Endothelial cell of hepatic sinusoid (primary cell): Measurements from ENCODE around the gene DENND1B.
"Not testable (repeated sequence)": the region's sequence is repeated elsewhere in the genome, so short reads cannot be mapped to it uniquely, and the experiment has no call there.

Source experiments
- in situ Hi-C: cut with HindIII; loops from 2 replicates; pipeline ENCODE4 v1.10.0; 2017; ENCODE audit warnings: low sequenced_read_pairs

Gene DENND1B

DNA sequence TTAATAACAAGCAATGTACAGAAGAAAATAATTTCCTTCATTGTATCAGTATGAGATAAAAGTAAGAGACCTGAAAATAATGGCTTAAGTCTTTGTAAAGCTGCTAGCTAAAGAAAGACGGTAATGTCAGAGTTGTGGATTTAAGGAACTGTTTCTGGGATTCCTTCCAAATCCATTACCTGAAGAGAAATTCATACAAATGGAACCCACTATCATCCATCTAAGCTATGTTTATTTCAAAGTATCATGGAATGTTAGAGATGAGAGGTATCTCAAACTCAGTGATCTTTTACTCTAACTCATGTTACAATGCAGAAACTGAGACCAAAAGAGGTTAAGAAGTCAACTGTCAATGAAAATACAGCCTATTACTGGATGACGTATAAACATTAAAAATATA is 197.7 kb downstream of the DENND1B start:
- in situ Hi-C loops, result no loop called here

DNA sequence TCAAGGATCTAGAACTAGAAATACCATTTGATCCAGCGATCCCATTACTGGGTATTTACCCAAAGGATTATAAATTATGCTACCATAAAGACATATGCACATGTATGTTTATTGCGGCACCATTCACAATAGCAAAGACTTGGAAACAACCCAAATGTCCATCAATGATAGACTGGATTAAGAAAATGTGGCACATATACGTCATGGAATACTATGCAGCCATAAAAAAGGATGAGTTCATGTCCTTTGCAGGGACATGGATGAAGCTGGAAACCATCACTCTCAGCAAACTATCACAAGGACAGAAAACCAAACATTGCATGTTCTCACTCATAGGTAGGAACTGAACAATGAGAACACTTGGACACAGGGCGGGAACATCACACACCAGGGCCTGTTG is 199.7 kb downstream of the DENND1B start:
- in situ Hi-C loops, result not testable (repeated sequence)

- in situ Hi-C loops, result no loop called here
Observed at GRCh38 chr1:197572169-197572568, 203.1 kb downstream of the DENND1B start.

GRCh38 chr1:197567442-197567841 is 207.8 kb downstream of the DENND1B start:
- in situ Hi-C loops, result no loop called here

DNA sequence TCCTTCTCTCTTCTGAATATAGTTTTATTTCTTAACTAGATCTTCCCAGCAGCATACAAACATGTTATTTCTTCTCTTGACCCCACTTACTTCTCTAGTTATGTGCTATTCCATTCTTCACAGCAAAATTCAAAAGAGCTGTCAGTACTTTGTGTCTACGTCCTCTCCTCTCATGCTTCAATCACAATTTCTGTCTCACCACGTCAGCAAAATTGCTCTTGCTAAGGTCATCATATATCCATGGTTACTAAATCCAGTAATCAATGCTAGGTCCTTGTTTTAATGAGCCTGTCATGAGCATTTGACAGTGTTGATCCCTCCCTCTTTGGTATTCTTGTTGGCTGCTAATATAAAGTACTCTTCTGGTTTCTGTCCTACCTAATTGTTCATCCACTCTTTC is 214.2 kb downstream of the DENND1B start:
- in situ Hi-C loops, result no loop called here

- in situ Hi-C loops, result no loop called here
Observed at GRCh38 chr1:197559655-197560054, 215.6 kb downstream of the DENND1B start.

DNA sequence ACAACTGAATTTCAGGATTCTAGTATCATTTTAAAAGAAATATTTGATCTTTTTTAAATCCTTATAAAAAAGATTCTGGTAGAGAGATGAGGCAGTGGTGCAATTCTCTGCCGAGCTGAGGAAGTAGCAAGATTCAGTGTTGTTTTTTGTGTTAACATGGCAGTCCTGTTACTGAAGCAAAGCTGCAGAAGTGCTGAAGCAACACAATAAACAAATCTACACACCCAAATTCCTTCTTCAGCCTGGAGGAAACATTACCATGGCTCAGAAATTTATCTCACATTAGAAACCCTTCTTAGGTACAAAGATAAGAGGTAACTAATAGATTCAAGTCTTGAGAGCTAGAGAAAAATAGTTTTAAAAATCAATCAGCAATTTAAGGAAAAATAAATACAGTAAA is 216.0 kb downstream of the DENND1B start:
- in situ Hi-C loops, result no loop called here

DNA sequence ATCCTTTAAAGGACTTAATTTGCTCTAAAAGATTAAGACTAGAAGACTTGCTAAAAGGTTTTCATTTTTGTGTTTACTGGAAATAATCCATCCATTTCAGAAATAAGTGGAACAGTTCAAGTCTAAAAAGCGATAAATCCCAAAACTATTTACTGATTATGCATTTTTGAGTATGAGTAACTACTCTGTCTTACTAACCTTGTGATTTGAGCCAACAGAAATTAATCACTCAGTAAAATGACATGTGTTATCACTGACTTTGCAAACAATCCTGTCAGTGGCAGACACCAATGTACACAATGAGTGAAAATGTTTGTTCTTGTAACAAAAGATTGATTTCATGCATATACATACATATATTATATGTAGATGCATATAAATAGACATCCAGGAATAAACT is 218.0 kb downstream of the DENND1B start:
- in situ Hi-C loops, result no loop called here

- in situ Hi-C loops, result no loop called here
Observed at GRCh38 chr1:197553281-197553680, 222.0 kb downstream of the DENND1B start.

GRCh38 chr1:197546989-197547388 is 228.3 kb downstream of the DENND1B start:
- in situ Hi-C loops, result loop anchor here (5.0 kb wide), 1 partner anchor 35 kb away; no protein-coding TSS in a partner anchor

GRCh38 chr1:197544553-197544952 is 230.7 kb downstream of the DENND1B start:
- in situ Hi-C loops, result no loop called here

DNA sequence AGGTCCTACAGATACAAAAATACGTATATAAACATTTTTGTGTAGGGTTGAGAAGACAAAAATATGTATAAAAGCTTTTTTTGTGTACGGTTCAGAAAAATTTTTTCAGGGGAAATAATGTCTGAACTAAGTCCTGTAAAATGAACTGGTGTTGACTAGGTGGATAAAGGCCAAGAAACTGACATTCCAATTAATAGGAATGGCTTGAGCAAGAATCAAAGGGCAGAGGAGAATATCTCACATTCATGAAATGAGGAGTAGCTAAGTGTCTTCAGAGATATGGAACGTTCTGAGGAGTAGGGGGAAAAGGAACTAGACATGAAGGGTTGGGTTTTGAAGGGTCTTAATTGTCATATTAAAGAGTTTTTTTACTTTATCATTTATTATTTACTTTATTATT is 231.2 kb downstream of the DENND1B start:
- in situ Hi-C loops, result no loop called here

GRCh38 chr1:197541411-197541810 is 233.9 kb downstream of the DENND1B start:
- in situ Hi-C loops, result no loop called here

GRCh38 chr1:197526736-197527371 is 248.4 kb downstream of the DENND1B start:
- in situ Hi-C loops, result no loop called here

GRCh38 chr1:197521118-197521739 is 254.1 kb downstream of the DENND1B start:
- in situ Hi-C loops, result no loop called here

DNA sequence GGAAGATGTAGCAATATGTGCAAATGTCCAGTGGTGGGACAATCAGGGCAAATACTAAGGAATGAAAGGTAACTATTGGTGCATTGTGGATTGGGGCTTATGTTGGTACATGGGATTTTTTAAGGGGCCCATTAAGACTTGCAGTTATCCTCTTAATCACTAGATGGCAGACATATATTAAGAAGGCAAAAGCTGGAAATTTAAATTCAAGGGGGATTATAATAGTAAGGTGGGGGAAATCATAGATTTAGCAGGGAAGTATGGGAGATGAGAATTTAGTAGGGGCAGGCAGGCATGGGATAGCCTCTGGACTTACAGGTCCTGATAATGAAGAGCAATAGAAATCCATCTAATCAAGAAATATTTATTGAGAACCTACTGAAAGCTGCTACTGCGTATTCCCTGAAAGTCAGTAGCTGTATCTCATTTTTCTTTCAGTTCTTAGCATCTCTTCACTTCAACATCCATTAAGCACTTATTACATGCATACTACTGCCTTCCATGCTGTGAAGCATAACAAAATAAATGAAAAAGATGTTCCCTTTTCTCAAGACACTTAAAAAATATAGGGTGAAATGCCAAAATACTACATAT is 255.4 kb downstream of the DENND1B start:
- in situ Hi-C loops, result no loop called here

GRCh38 chr1:197515421-197515820 is 259.9 kb downstream of the DENND1B start:
- in situ Hi-C loops, result no loop called here

- in situ Hi-C loops, result loop anchor here (5.0 kb wide), 1 partner anchor 36 kb away; no protein-coding TSS in a partner anchor
Observed at GRCh38 chr1:197510691-197511378, 264.4 kb downstream of the DENND1B start.

- in situ Hi-C loops, result no loop called here
Observed at GRCh38 chr1:197496722-197497121, 278.6 kb downstream of the DENND1B start.

GRCh38 chr1:197491505-197491904 is 283.8 kb downstream of the DENND1B start:
- in situ Hi-C loops, result not testable (repeated sequence)

DNA sequence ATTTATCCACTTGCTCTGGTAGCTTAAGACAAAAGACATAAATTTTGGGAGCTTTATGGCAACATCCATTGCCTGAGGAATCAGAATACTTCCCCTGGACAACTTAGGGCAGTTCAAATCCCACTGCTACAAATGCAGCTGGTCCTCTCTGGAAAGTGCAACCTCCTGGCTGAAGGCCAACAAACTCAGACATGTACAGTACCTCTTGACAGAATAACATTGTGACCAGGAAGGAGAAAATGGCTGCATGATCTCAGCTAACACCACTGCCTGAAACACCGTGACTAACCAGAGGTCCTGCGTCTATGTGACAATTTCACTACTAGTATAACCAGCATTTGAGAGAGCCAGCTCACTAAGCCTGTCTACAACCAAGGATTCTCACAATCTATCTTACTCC is 288.3 kb downstream of the DENND1B start:
- in situ Hi-C loops, result no loop called here

DNA sequence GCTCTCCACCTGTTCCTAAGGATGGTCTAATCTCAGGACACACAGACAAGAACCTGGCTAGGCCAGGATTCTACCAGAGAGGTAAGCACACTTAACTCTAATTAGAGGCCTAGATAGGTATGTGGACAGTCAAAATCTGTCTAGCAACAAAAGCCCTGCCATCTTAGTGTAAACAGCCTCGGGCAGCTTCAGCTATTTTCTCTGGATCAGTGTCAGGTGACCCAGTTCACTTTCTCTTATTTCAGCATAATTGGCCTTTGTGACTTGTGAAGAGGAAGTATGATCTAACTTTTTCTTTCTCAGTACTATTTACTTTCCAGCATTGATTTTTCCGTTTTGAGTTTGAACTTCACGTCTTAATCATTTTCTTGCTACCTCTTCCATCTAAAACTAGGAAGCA is 289.5 kb downstream of the DENND1B start:
- in situ Hi-C loops, result no loop called here
